CD1c-positive myeloid dendritic cell (primary cell): Measurements from ENCODE around the gene GOLGA1.
"Not testable (repeated sequence)": the region's sequence is repeated elsewhere in the genome, so short reads cannot be mapped to it uniquely, and the experiment has no call there.

ENCODE experiments used
- DNase-seq: peaks from one replicate; pipeline ENCODE4 v3.0.0-alpha.2; 2016; ENCODE audit errors: extremely low spot score

GOLGA1 gene

GRCh38 chr9:124940894-124941678, at the start of gene GOLGA1:
TSS of gene GOLGA1 (minus strand) at chr9:124941083. CDS start at chr9:124938711, 2,372 bp downstream.
- peak; percentile 97 for DNase-seq

- no peak for DNase-seq
These were observed 42.8 kb upstream of the GOLGA1 start for GRCh38 chr9:124983698-124984097.

- no peak for DNase-seq
These were observed 39.5 kb upstream of the GOLGA1 start for GRCh38 chr9:124980431-124980830.

GRCh38 chr9:124975131-124975530, 34.2 kb upstream of the GOLGA1 start:
- no peak for DNase-seq

- DNase-seq: no peak
These were observed 32.9 kb upstream of the GOLGA1 start for GRCh38 chr9:124973807-124974206.

GRCh38 chr9:124972241-124972770, 31.4 kb upstream of the GOLGA1 start:
- DNase-seq: no peak

GRCh38 chr9:124969401-124969800, 28.5 kb upstream of the GOLGA1 start:
- DNase-seq: no peak

GRCh38 chr9:124968238-124968637, 27.4 kb upstream of the GOLGA1 start:
- no peak for DNase-seq

- peak; percentile 2 for DNase-seq
These were observed 25.1 kb upstream of the GOLGA1 start for GRCh38 chr9:124965775-124966568.

GRCh38 chr9:124964604-124965003, 23.7 kb upstream of the GOLGA1 start:
- DNase-seq: no peak

GRCh38 chr9:124964056-124964455, 23.2 kb upstream of the GOLGA1 start:
- no peak for DNase-seq

GRCh38 chr9:124960409-124960752, 19.5 kb upstream of the GOLGA1 start:
- no peak for DNase-seq

- not testable (repeated sequence) for DNase-seq
These were observed 19.0 kb upstream of the GOLGA1 start for GRCh38 chr9:124959671-124960408.

GRCh38 chr9:124954255-124954654, 13.4 kb upstream of the GOLGA1 start:
- no peak for DNase-seq

GRCh38 chr9:124950050-124950718, 9.3 kb upstream of the GOLGA1 start:
- no peak for DNase-seq

- DNase-seq: no peak
These were observed 8.5 kb upstream of the GOLGA1 start for GRCh38 chr9:124949387-124949786.

GRCh38 chr9:124947727-124948391, 7.0 kb upstream of the GOLGA1 start:
- DNase-seq: no peak

- DNase-seq: no peak
These were observed 5.3 kb upstream of the GOLGA1 start for GRCh38 chr9:124946167-124946566.

- DNase-seq: peak; percentile 69
These were observed 1.0 kb upstream of the GOLGA1 start for GRCh38 chr9:124941679-124942561.

- no peak for DNase-seq
These were observed 376 bp downstream of the GOLGA1 start for GRCh38 chr9:124940521-124940893.
